ENCODE results near the gene TEX28.
"Not testable (repeated sequence)": the region's sequence is repeated elsewhere in the genome, so short reads cannot be mapped to it uniquely, and the experiment has no call there.

GRCh38 chrX:154247377-154248045 is 47.4 kb downstream of the TEX28 start:
- TF ChIP-seq CTCF, POLR2AphosphoS5, POLR2A, EP300 (IDR thresholded peaks at IDR 0.05): not testable (repeated sequence)

All from upper lobe of left lung (tissue), 4 donors.